SK-N-MC (cell line): ENCODE data around the gene AMPD2.

ENCODE experiments used
- DNase-seq: peaks from one replicate; pipeline ENCODE4 v3.0.0-alpha.2; 2011; ENCODE audit warnings: low read depth, low spot score
- H3K27ac ChIP-seq: fragments of 200-600 bp; sonication (generic); 2 replicates; pipeline ENCODE4 v1.5.1; 2016; ENCODE audit warnings: mixed run types
- H3K36me3 ChIP-seq: fragments of 200-600 bp; sonication (generic); 2 replicates; pipeline ENCODE4 v1.6.1; 2017; ENCODE audit warnings: antibody characterized with exemption, low read length, mixed read lengths; ENCODE audit not compliant: insufficient read depth
- H3K4me3 ChIP-seq: fragments of 200-600 bp; sonication (generic); 2 replicates; pipeline ENCODE4 v1.5.1; 2016
- H3K9ac ChIP-seq: fragments of 200-600 bp; sonication (generic); 2 replicates; pipeline ENCODE4 v1.8.0; 2017; ENCODE audit warnings: mixed run types, mixed read lengths; ENCODE audit not compliant: insufficient read length
- H3K9me3 ChIP-seq: fragments of 200-600 bp; sonication (generic); 2 replicates; pipeline ENCODE4 v1.6.1; 2017; ENCODE audit warnings: low read depth, mild to moderate bottlenecking, antibody characterized with exemption, low read length, moderate library complexity, mixed read lengths
- EZH2 ChIP-seq: fragments of 200-600 bp; sonication (generic); IDR thresholded peaks from one replicate; pipeline ENCODE4 v1.6.1; 2017; ENCODE audit warnings: antibody characterized with exemption
- FOXP2 ChIP-seq: optimal IDR thresholded peaks from 2 replicates; pipeline ENCODE3; 2011; ENCODE audit warnings: mild to moderate bottlenecking, moderate library complexity; ENCODE audit not compliant: insufficient read depth; ENCODE audit errors: extremely low read length, control extremely low read depth
- POLR2AphosphoS5 ChIP-seq: IDR thresholded peaks from 2 replicates; pipeline ENCODE4 v1.6.1; 2012; ENCODE audit warnings: mild to moderate bottlenecking, low read depth, low read length, borderline replicate concordance

The AMPD2 gene

GRCh38 chr1:109620841-109621286, 1.2 kb downstream of the AMPD2 start:
- peak overlapping the region; percentile 93 for H3K9ac ChIP-seq
- no peak overlapping the region; the same call in 1 of the 2 replicates for H3K27ac ChIP-seq
- TF ChIP-seq EZH2 (no peak), POLR2AphosphoS5 (no peak), FOXP2 (no peak)
- no peaks in the 10 kb centered on the region for H3K9me3 ChIP-seq
- peak; percentile 63 for DNase-seq
- H3K36me3 ChIP-seq: no peaks in the 10 kb centered on the region
- H3K4me3 ChIP-seq: peak overlapping the region; percentile 99

- Histone ChIP-seq H3K9me3 (no peaks in the 10 kb centered on the region), H3K36me3 (peaks cover under 1% of the 10 kb centered on the region; the same call in 1 of the 2 replicates), H3K27ac (no peak overlapping the region), H3K4me3 (peak overlapping the region; percentile 99), H3K9ac (peak overlapping the region; percentile 58)
- no peak for TF ChIP-seq POLR2AphosphoS5
- TF ChIP-seq EZH2: no peak
- DNase-seq: no peak
Observed at GRCh38 chr1:109621379-109622136, 1.9 kb downstream of the AMPD2 start.

GRCh38 chr1:109622137-109622892, 2.7 kb downstream of the AMPD2 start:
- Histone ChIP-seq H3K4me3 (peak overlapping the region; percentile 99; the same call in 1 of the 2 replicates), H3K27ac (no peak overlapping the region), H3K9ac (no peak overlapping the region), H3K9me3 (no peaks in the 10 kb centered on the region), H3K36me3 (peaks cover 6% of the 10 kb centered on the region; the same call in 1 of the 2 replicates)
- DNase-seq: no peak
- no peak for TF ChIP-seq POLR2AphosphoS5
- TF ChIP-seq EZH2: no peak
- TF ChIP-seq FOXP2: no peak

DNA sequence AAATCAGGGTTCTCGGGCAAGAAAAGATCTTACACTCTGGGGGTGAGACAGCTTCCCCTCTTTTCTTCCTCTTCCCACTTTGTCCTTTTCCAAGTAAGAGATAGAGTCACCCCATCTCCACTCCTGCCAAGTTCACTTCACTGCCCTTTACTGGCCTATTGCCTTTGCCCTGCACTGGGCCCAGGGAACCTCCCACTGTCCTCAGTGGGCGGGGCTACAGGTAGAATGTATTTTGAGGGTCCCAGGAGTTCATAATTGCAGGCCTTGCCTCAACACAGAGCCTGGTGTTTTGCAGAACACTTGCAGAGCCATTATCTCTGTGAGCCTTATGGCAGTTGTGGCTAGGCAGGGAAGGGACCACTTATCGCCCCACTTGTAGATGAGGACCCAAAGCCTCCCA, 3.3 kb downstream of the AMPD2 start:
- no peak for TF ChIP-seq EZH2
- TF ChIP-seq FOXP2: no peak
- TF ChIP-seq POLR2AphosphoS5: no peak
- DNase-seq: no peak
- Histone ChIP-seq H3K36me3 (peaks cover 9% of the 10 kb centered on the region; the same call in 1 of the 2 replicates), H3K4me3 (no peak overlapping the region), H3K27ac (no peak overlapping the region), H3K9ac (no peak overlapping the region), H3K9me3 (no peaks in the 10 kb centered on the region)

DNA sequence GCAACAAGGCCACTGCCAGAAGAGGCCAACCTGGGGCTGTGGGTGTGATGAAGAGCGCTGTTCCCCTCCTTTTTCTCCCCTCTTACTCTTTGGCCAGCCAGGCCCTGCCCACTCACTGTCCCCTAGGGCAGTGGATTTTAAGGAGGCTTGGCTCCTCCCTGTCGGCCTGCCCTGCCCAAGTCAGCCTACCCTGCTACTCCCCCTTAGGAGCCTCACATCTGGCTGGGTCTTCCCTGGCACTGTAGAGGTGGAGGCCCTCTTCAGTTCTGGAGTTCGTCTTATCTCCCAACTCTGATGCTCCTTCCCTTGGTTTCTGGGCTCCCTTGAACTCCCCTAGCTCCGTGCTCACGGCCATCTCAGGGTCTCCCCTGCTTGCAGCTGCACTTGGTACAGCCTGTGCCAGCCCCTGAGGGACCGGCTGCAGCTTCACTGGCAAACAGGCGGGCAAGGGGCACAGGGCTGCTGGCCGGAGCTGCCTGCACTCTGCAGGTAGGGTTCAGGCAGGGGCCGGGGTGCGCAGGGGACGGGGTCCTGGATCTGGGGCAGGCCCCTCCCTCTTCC, 4.0 kb downstream of the AMPD2 start:
- H3K27ac ChIP-seq: peak overlapping the region; percentile 36; the same call in 1 of the 2 replicates
- H3K9me3 ChIP-seq: no peaks in the 10 kb centered on the region
- no peak for DNase-seq
- peak overlapping the region; percentile 32 for H3K9ac ChIP-seq
- H3K4me3 ChIP-seq: no peak overlapping the region
- peaks cover 16% of the 10 kb centered on the region; the same call in 1 of the 2 replicates for H3K36me3 ChIP-seq
- no peak for TF ChIP-seq POLR2AphosphoS5
- no peak for TF ChIP-seq EZH2
- TF ChIP-seq FOXP2: no peak

GRCh38 chr1:109624201-109625010, 4.8 kb downstream of the AMPD2 start:
- Histone ChIP-seq H3K27ac (0 out of 2 replicates have a peak overlapping the region, but pooled peaks have one; percentile 36), H3K4me3 (no peak overlapping the region), H3K9me3 (no peaks in the 10 kb centered on the region), H3K36me3 (peaks cover 23% of the 10 kb centered on the region; the same call in 1 of the 2 replicates), H3K9ac (no peak overlapping the region)
- TF ChIP-seq POLR2AphosphoS5 (no peak), FOXP2 (no peak), EZH2 (no peak)
- DNase-seq: no peak

DNA sequence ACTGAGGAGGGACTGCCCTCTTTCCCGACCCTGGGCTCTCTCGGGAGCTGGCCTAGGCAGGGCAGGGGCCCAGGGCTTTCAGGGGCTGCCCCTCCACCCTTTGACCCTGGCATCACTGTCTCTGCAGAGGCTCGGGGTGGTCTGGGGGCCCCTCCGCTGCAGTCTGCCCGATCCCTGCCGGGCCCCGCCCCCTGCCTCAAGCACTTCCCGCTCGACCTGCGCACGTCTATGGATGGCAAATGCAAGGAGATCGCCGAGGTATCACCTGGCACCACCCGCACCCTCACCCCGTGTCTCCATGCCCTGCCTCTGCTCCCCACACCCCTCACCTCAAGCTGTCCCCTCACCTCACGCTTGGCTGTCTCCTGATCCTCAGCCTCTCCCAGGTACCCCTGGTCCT, 5.5 kb downstream of the AMPD2 start:
- TF ChIP-seq EZH2: no peak
- DNase-seq: no peak
- H3K27ac ChIP-seq: no peak overlapping the region
- H3K36me3 ChIP-seq: peaks cover 31% of the 10 kb centered on the region; the same call in 1 of the 2 replicates
- no peak overlapping the region for H3K4me3 ChIP-seq
- H3K9ac ChIP-seq: no peak overlapping the region
- H3K9me3 ChIP-seq: no peaks in the 10 kb centered on the region
